Astrocyte (in vitro differentiated cells and primary cell): ENCODE data around the gene CBARP. TPM values are rescaled to one million over a fixed set of nuclear protein-coding genes. Genes with fewer than 3 reads are reported as not detected.

Experiments used
- DNase-seq: peaks from one replicate; pipeline ENCODE4 v3.0.0-alpha.2; 2010; ENCODE audit warnings: low read depth
- FAIRE-seq: peaks from 2 replicates; lab custom pipeline; 2011; peaks lifted over from hg19 to GRCh38; lab: Jason Lieb, UNC
- H2AFZ ChIP-seq: 2 replicates; pipeline ENCODE4 v1.6.0; 2012; ENCODE audit warnings: low read depth, low read length, inconsistent platforms
- H3K27ac ChIP-seq: 2 replicates; pipeline ENCODE4 v1.5.1; 2011; ENCODE audit warnings: low read depth, low read length, inconsistent platforms
- H3K27me3 ChIP-seq: 2 replicates; pipeline ENCODE4 v1.6.0; 2011; ENCODE audit warnings: low read length, inconsistent platforms; ENCODE audit not compliant: insufficient read depth
- H3K36me3 ChIP-seq: 2 replicates; pipeline ENCODE4 v1.5.1; 2011; ENCODE audit warnings: low read length, inconsistent platforms; ENCODE audit not compliant: insufficient read depth
- H3K4me1 ChIP-seq: 2 replicates; pipeline ENCODE4 v1.5.1; 2011; ENCODE audit warnings: low read length, inconsistent platforms; ENCODE audit not compliant: insufficient read depth
- H3K4me2 ChIP-seq: 2 replicates; pipeline ENCODE4 v1.6.0; 2012; ENCODE audit warnings: low read length, inconsistent platforms
- H3K4me3 ChIP-seq: 2 replicates; pipeline ENCODE4 v1.5.1; 2011; ENCODE audit warnings: low read depth, mild to moderate bottlenecking, low read length, inconsistent platforms; ENCODE audit not compliant: insufficient read depth
- H3K79me2 ChIP-seq: 2 replicates; pipeline ENCODE4 v1.6.0; 2012; ENCODE audit warnings: mild to moderate bottlenecking, low read length, inconsistent platforms; ENCODE audit not compliant: insufficient read depth
- H3K9ac ChIP-seq: 2 replicates; pipeline ENCODE4 v1.6.0; 2012; ENCODE audit warnings: mild to moderate bottlenecking, low read length, inconsistent platforms
- H3K9me3 ChIP-seq: 2 replicates; pipeline ENCODE4 v1.5.1; 2012; ENCODE audit warnings: low read depth, mild to moderate bottlenecking, low read length, inconsistent platforms; ENCODE audit not compliant: insufficient read depth
- H4K20me1 ChIP-seq: 2 replicates; pipeline ENCODE4 v1.6.0; 2012; ENCODE audit warnings: low read length, inconsistent platforms; ENCODE audit not compliant: insufficient read depth
- H3K27ac Mint-ChIP-seq: one replicate; pipeline ENCODE4 v1.8.0; 2021; ENCODE audit warnings: mild to moderate bottlenecking, mixed read lengths; ENCODE audit not compliant: unreplicated experiment
- H3K27me3 Mint-ChIP-seq: one replicate; pipeline ENCODE4 v1.8.0; 2021; ENCODE audit warnings: low read depth, mixed read lengths; ENCODE audit not compliant: unreplicated experiment
- H3K36me3 Mint-ChIP-seq: one replicate; pipeline ENCODE4 v1.8.0; 2021; ENCODE audit warnings: low read depth, mixed read lengths; ENCODE audit not compliant: unreplicated experiment
- H3K4me1 Mint-ChIP-seq: one replicate; pipeline ENCODE4 v1.8.0; 2021; ENCODE audit warnings: low read depth, mixed read lengths; ENCODE audit not compliant: unreplicated experiment
- H3K4me3 Mint-ChIP-seq: one replicate; pipeline ENCODE4 v1.8.0; 2021; ENCODE audit warnings: mild to moderate bottlenecking, moderate library complexity, mixed read lengths; ENCODE audit not compliant: unreplicated experiment
- H3K9me3 Mint-ChIP-seq: one replicate; pipeline ENCODE4 v1.8.0; 2021; ENCODE audit warnings: mild to moderate bottlenecking, mixed read lengths; ENCODE audit not compliant: unreplicated experiment
- CTCF ChIP-seq: IDR thresholded peaks from 2 replicates; pipeline ENCODE4 v1.5.1; 2011; ENCODE audit warnings: low read depth, mild to moderate bottlenecking, inconsistent platforms, low read length, moderate library complexity; ENCODE audit not compliant: insufficient read depth
- EZH2 ChIP-seq: IDR thresholded peaks from 2 replicates; pipeline ENCODE4 v1.6.1; 2012; ENCODE audit warnings: mild to moderate bottlenecking, low read length, inconsistent platforms; ENCODE audit not compliant: insufficient read depth
- total RNA-seq: library from RNA; stranded (reverse); gene quantifications from 2 replicates; pipeline ENCODE4 v1.2.1, GENCODE V29; 2021

Gene CBARP
- total RNA-seq, 1 donor from 2014 or later = 19.8 TPM

DNA sequence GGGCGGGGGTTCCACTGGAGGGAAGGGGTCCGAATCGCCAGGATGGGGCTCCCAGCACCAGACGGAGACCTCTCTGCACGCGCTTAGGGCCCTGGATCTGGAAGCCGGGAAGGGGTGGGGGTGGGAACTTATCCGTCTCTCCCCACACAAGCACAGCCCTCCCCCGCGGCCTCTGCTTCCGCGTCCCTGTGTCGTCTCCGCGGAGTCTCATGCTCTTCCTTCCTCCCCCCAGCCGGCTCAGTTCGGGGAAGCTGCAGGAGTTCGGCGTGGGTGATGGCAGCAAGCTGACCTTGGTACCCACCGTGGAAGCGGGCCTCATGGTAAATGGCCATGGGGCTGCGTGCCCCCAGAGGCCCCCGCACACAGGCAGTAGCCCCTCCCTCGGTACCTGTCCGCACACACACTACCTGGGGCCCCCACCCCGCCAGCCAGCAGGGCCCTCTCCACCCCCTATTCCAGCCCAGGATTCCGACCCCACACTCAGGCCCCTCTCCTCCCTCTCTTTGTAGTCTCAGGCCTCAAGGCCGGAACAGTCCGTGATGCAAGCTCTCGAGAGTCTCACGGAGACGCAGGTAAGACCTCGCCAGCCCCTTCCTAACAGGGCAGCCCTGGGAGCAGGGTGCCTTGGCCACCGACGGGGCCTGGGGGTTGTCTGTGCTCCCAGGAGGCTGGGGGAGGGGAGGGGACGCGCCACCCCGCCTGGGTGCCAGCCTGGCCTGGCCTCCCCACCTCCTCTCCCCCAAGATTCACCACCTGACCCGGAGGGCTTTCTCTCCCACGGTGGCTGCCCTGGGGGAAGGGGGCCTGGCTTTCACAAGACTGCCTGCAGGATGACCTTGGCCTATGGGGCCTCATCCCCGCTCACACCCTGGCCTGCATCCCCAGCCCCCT is 13.8 kb upstream of the CBARP start:
- Histone ChIP-seq H3K4me3 (peak overlapping the region; percentile 84), H3K27ac (peak overlapping the region; percentile 85), H3K79me2 (peaks cover 71% of the 10 kb centered on the region), H4K20me1 (peaks cover 47% of the 10 kb centered on the region), H3K27me3 (no peaks in the 10 kb centered on the region), H2AFZ (no peak overlapping the region), H3K4me1 (peaks cover 36% of the 10 kb centered on the region), H3K9me3 (no peaks in the 10 kb centered on the region), H3K36me3 (peaks cover 17% of the 10 kb centered on the region), H3K9ac (peak overlapping the region; percentile 88), H3K4me2 (peak overlapping the region; percentile 100)
- Mint-ChIP-seq H3K27me3 (no peaks in the 10 kb centered on the region), H3K27ac (peak overlapping the region; percentile 96), H3K9me3 (no peaks in the 10 kb centered on the region), H3K36me3 (peaks cover 2% of the 10 kb centered on the region), H3K4me3 (peak overlapping the region; percentile 92), H3K4me1 (peaks cover 5% of the 10 kb centered on the region)
- TF ChIP-seq EZH2 = no peak
- TF ChIP-seq CTCF = no peak
- DNase-seq = no peak
- no peak for FAIRE-seq

DNA sequence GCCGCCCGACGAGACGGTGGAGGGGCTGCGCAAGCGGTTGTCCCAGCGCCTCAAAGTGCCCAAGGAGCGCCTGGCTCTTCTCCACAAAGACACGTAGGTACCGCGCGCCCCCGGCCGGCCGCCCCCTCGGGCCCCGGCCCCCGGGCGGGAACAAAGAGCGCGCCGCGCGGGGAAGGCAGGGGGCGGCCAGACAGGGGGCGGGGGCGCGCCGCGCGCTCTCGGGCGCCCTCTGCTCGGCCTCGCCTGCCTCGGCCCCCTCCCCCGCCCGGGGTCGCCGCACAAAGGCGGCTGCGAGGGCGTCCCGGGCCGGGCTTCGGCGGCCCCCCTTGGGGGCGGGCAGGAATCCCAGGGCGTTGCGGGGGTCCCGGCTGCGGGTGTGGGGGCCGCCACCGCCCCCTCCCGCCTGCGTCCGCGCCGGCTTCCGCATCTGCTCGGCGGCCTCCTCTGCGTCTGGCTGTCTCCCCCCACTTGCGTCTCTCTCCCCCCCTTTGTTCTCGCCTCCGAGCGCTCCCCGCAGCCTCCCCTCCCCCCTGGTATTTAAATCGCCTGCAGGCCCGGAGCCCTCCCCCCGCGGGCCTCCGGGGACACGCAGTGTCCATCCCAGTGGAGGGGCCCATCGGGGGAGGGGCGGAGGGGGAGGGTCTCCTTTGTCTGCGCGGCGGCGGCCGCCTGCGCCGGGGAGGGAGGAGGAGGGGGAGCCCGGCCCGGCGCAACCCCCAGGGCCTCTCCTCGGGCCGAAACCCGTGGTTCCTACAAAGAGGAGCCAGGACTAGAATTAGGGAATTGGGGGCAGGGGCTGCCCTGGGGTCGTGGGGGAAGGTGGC is 12.8 kb upstream of the CBARP start:
- H3K4me3 Mint-ChIP-seq = peak overlapping the region; percentile 92
- Histone ChIP-seq H3K9me3 (no peaks in the 10 kb centered on the region), H3K4me1 (peaks cover 34% of the 10 kb centered on the region), H3K9ac (peak overlapping the region; percentile 88), H3K27me3 (no peaks in the 10 kb centered on the region), H3K27ac (peak overlapping the region; percentile 85), H4K20me1 (peaks cover 38% of the 10 kb centered on the region), H3K79me2 (peaks cover 65% of the 10 kb centered on the region), H2AFZ (no peak overlapping the region), H3K36me3 (peaks cover 14% of the 10 kb centered on the region), H3K4me2 (peak overlapping the region; percentile 100), H3K4me3 (peak overlapping the region; percentile 84)
- FAIRE-seq = no peak
- peak overlapping the region; percentile 96 for H3K27ac Mint-ChIP-seq
- H3K27me3 Mint-ChIP-seq = no peaks in the 10 kb centered on the region
- no peaks in the 10 kb centered on the region for H3K9me3 Mint-ChIP-seq
- peaks cover 5% of the 10 kb centered on the region for H3K4me1 Mint-ChIP-seq
- DNase-seq = no peak
- TF ChIP-seq EZH2 = no peak
- peaks cover 2% of the 10 kb centered on the region for H3K36me3 Mint-ChIP-seq

DNA sequence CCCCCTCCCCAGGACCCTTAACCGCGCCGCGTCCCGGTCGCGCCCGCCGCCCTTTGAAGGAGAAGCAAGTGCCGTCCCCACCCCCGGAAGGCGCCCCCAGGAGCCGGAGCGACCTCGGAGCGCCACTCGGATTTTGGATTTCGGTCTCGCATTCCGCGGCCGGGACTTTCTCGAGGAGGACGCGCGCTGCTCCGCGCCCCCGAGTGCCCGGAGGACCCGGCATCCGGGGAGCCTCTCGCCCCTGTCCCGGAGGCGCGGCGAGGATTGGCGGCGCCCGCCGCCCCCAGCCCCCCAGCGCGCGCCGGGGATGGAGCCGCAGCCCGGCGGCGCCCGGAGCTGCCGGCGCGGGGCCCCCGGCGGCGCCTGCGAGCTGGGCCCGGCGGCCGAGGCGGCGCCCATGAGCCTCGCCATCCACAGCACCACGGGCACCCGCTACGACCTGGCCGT is 12.2 kb upstream of the CBARP start:
- Mint-ChIP-seq H3K4me3 (peak overlapping the region; percentile 80), H3K4me1 (peaks cover 5% of the 10 kb centered on the region), H3K9me3 (no peaks in the 10 kb centered on the region), H3K27ac (no peak overlapping the region), H3K27me3 (no peaks in the 10 kb centered on the region), H3K36me3 (peaks cover 2% of the 10 kb centered on the region)
- peak overlapping the region; percentile 100 for H3K4me2 ChIP-seq
- peaks cover 9% of the 10 kb centered on the region for H3K36me3 ChIP-seq
- no peaks in the 10 kb centered on the region for H3K9me3 ChIP-seq
- FAIRE-seq (no peak), DNase-seq (no peak)
- peaks cover 32% of the 10 kb centered on the region for H4K20me1 ChIP-seq
- H3K27ac ChIP-seq = peak overlapping the region; percentile 85
- H3K9ac ChIP-seq = peak overlapping the region; percentile 88
- TF ChIP-seq EZH2 = no peak
- no peak for TF ChIP-seq CTCF
- H3K27me3 ChIP-seq = no peaks in the 10 kb centered on the region
- H3K4me3 ChIP-seq = peak overlapping the region; percentile 84
- peaks cover 31% of the 10 kb centered on the region for H3K4me1 ChIP-seq
- H3K79me2 ChIP-seq = peaks cover 64% of the 10 kb centered on the region
- no peak overlapping the region for H2AFZ ChIP-seq
